Cardiac fibroblast (primary cell): Measurements from ENCODE around the gene DCN.
A peak's percentile ranks its signal among the peaks of the same experiment; 100 is the strongest.

ENCODE experiments used
- DNase-seq, 2 donors: peaks; one replicate each; pipeline versions ENCODE4 v3.0.0 to v3.0.0-alpha.2; 2010; ENCODE audit warnings: low read depth in 2 of 2
- H3K4me3 ChIP-seq, 2 donors: replicated peaks in 1 of 2; 1 replicate in 1 of 2; 2 replicates in 1 of 2; pipeline ENCODE4 v1.5.1; 2011; ENCODE audit warnings: low read depth in 2 of 2, low read length in 2 of 2, mild to moderate bottlenecking in 2 of 2, moderate library complexity in 1 of 2
- TF ChIP-seq, protein P1 (sequence below): IDR thresholded peaks from one replicate; pipeline ENCODE4 v1.5.1; 2011; ENCODE audit warnings: low read depth, mild to moderate bottlenecking, low read length, inconsistent platforms

Gene DCN

DNA sequence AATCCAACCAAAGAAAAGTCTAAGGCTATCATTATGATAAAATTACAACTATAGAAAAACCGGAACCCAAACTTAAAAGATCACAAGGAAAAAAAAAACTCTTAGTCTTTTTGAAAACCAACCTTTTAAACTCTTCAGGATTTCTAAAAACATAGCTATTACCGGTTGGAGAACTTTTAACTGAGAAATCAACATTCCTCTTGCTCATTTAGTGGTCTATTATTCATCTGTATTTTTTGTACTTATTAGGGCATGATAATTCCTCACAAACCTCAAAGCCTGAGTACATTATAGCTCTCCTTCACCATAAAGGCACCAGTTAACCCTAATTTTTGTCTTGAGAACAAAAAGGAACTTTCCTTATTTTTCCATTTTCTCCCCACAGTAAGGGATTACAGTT lies 81.7 kb downstream of the DCN start:
- no peak overlapping the region for H3K4me3 ChIP-seq
- TF ChIP-seq, protein P1, sequence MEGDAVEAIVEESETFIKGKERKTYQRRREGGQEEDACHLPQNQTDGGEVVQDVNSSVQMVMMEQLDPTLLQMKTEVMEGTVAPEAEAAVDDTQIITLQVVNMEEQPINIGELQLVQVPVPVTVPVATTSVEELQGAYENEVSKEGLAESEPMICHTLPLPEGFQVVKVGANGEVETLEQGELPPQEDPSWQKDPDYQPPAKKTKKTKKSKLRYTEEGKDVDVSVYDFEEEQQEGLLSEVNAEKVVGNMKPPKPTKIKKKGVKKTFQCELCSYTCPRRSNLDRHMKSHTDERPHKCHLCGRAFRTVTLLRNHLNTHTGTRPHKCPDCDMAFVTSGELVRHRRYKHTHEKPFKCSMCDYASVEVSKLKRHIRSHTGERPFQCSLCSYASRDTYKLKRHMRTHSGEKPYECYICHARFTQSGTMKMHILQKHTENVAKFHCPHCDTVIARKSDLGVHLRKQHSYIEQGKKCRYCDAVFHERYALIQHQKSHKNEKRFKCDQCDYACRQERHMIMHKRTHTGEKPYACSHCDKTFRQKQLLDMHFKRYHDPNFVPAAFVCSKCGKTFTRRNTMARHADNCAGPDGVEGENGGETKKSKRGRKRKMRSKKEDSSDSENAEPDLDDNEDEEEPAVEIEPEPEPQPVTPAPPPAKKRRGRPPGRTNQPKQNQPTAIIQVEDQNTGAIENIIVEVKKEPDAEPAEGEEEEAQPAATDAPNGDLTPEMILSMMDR, result no peak
- peak in 1 of 2 donors; percentile 27 for DNase-seq

DNA sequence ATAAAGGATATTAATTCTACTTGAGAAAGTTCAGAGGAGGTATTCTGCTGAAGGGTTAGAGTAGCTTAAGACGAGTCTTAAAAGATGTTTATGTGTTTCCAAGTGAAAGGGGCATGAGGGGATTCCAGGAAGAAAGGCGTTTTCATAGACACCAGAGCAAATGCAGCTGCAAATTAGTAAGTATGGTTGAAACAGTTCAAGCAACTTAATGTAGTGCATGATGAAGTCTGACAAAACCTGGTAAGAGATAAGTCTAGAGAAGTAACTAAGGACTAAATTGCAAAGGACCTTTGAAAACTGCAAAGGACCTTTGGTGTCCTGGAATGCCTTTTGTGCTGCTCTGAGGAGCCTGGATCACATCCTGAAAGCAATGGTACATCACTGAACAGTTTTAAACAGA lies 82.8 kb downstream of the DCN start:
- TF ChIP-seq, protein P1, result no peak
- no peak overlapping the region for H3K4me3 ChIP-seq
- DNase-seq, result no peak

DNA sequence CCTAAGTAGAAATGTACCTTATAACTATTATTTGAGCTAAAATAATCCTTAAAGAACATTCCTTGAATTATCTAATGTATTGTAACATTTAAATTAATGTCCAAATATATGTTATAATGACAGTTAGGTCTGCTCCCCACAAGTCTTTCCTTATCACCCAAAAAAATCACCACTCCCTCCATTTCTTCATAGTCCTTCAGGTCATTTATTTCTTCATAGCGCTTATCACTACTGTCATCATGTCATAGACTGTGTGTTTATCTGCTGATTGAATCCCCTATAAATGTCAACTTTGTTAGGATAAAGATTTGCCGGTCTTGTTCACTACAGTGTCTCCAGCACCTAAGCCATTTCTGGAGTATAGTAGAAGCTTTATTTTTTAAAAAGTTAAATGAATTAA lies 83.3 kb downstream of the DCN start:
- TF ChIP-seq, protein P1, result no peak
- no peak for DNase-seq
- H3K4me3 ChIP-seq, result no peak overlapping the region

DNA sequence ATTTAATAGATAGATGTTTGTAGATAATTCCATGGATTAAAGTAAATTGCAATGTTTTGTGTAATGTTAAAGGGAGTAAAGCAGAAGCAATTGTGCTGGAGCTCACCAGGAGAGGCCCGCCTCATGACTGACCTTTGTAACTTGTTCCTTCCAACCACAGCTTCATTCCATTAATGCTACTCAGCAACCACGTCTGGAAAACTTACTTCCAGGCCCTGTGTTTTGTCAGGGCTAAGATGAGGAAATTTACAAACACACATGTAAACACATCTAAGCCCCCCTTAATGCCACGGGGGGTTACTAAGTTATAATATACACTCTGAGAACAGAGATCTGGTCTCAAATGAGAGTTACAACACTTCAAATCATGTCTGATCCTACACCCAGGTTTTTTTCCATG lies 83.7 kb downstream of the DCN start:
- TF ChIP-seq, protein P1, result no peak
- no peak overlapping the region for H3K4me3 ChIP-seq
- DNase-seq, result peak; percentile 93 to 94

DNA sequence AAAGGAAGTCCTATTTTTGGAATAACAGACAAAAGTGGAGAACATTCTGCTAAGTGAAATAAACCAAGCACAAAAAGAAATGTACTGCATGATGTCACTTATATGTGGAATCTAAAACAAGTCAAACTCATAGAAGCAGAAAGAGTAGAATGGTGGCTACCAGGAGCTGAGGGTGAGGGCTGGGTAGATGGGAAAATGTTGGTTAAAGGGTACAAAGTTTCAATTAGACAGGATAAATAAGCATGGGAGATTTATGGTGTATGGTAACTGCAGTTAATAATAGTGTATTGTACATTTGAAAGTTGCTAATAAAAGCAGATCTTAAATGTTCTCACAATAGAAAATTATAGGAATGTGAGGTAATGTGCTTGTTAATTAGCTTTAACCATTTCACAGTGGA lies 84.2 kb downstream of the DCN start:
- TF ChIP-seq, protein P1, result no peak
- H3K4me3 ChIP-seq, result no peak overlapping the region
- no peak for DNase-seq

DNA sequence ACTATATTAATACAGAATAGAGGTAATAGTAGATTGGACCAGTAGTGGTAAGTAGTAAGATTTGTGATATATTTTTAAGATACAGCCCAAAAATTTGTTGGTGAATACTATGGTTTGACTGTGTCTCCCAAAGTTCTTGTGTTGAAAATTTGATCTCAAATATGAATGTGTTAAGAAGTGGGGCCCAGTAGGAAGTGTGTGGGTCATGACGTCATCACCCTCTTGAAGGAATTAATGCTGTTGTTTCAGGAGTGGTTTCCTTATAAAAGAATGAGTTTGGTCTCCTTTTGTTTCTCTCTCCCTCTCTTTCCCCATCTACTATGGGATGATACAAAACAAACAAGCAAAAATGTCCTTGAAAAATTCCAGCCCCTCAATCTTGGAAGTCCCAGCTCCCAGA lies 87.7 kb downstream of the DCN start:
- TF ChIP-seq, protein P1, result no peak

DNA sequence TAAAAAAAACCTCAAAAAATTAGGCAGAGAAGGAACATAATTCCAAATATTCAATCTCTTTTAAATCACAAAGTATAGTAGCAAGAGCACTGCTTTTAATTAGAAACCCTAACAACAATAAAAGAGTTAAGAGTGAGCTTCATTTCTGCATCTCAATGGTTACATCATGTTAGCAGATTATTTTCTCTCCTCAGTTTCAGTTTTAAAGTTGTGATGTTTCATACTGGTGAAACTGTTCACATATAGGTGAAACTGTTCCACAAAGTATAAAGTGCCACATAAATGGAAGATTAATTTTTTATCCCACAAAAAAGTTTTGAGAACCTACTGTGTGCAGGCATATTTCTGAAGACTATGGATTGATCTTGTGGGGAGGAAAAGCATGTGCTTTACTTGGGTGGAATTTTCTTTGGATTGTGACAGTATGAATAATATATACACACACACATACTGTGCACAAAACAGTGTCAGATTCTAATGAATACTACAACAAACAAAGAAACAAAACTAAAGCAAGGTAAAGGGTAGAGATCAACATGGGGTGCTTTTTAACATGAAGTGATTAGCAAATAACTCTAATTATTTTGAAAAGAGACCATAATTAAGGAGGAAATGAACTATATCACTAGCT lies 88.5 kb downstream of the DCN start:
- DNase-seq, result peak; percentile 24 to 37
- TF ChIP-seq, protein P1, result no peak
- no peak overlapping the region for H3K4me3 ChIP-seq

More for the DNA sequence above, 87.7 kb downstream of the DCN start:
- peak in 1 of 2 donors; percentile 24 for DNase-seq
- H3K4me3 ChIP-seq, result no peak overlapping the region
